MM.1S (cell line): ENCODE measurements around the gene DGCR6L.
"Not testable (repeated sequence)": the region's sequence is repeated elsewhere in the genome, so short reads cannot be mapped to it uniquely, and the experiment has no call there.

ENCODE experiments used
- DNase-seq: peaks from one replicate; pipeline ENCODE4 v3.0.0-alpha.2; 2015
- H2AFZ ChIP-seq: fragments of 300-600 bp; sonication (generic); 2 replicates; pipeline ENCODE4 v1.6.0; 2016; ENCODE audit warnings: antibody characterized with exemption, low read length
- H3F3A ChIP-seq: fragments of 300-600 bp; sonication (generic); 2 replicates; pipeline ENCODE4 v1.6.1; 2016; ENCODE audit warnings: mild to moderate bottlenecking, antibody characterized with exemption, low read length, moderate library complexity, mixed read lengths; ENCODE audit not compliant: insufficient read depth
- H3K27ac ChIP-seq: fragments of 300-600 bp; sonication (generic); 2 replicates; pipeline ENCODE4 v1.5.1; 2016; ENCODE audit warnings: mild to moderate bottlenecking, low read length
- H3K27me3 ChIP-seq: fragments of 300-600 bp; sonication (generic); replicated peaks from 2 replicates; pipeline ENCODE4 v1.6.0; 2016; ENCODE audit warnings: low read length; ENCODE audit not compliant: insufficient read depth
- H3K36me3 ChIP-seq: fragments of 300-600 bp; sonication (generic); replicated peaks from 2 replicates; pipeline ENCODE4 v1.6.1; 2016; ENCODE audit warnings: mild to moderate bottlenecking, low read length, mixed read lengths; ENCODE audit not compliant: insufficient read depth
- H3K4me1 ChIP-seq: fragments of 300-600 bp; sonication (generic); 2 replicates; pipeline ENCODE4 v1.6.1; 2016; ENCODE audit warnings: low read length, mixed read lengths
- H3K4me2 ChIP-seq: fragments of 300-600 bp; sonication (generic); 2 replicates; pipeline ENCODE4 v1.6.0; 2016; ENCODE audit warnings: low read depth, low read length
- H3K4me3 ChIP-seq: fragments of 300-600 bp; sonication (generic); 2 replicates; pipeline ENCODE4 v1.5.1; 2016; ENCODE audit warnings: low read length, mixed read lengths
- H3K79me2 ChIP-seq: fragments of 300-600 bp; sonication (generic); 2 replicates; pipeline ENCODE4 v1.6.1; 2016; ENCODE audit warnings: mixed run types, low read length, mixed read lengths
- H3K9ac ChIP-seq: fragments of 300-600 bp; sonication (generic); 2 replicates; pipeline ENCODE4 v1.6.1; 2016; ENCODE audit warnings: low read length, mixed read lengths
- H3K9me2 ChIP-seq: fragments of 300-600 bp; sonication (generic); replicated peaks from 2 replicates; pipeline ENCODE4 v1.6.1; 2016; ENCODE audit warnings: mild to moderate bottlenecking, low read length, mixed read lengths; ENCODE audit not compliant: insufficient read depth
- H3K9me3 ChIP-seq: fragments of 300-600 bp; sonication (generic); replicated peaks from 2 replicates; pipeline ENCODE4 v1.6.1; 2016; ENCODE audit warnings: mild to moderate bottlenecking, low read length, mixed read lengths; ENCODE audit not compliant: insufficient read depth
- H4K20me1 ChIP-seq: fragments of 300-600 bp; sonication (generic); 2 replicates; pipeline ENCODE4 v1.6.1; 2016; ENCODE audit warnings: mild to moderate bottlenecking, low read length, moderate library complexity, mixed read lengths; ENCODE audit not compliant: insufficient read depth

Gene DGCR6L

GRCh38 chr22:20360866-20361751, 41.2 kb upstream of the DGCR6L start:
- H3K9me2 ChIP-seq, H3K9ac ChIP-seq, H3K27ac ChIP-seq, H3K79me2 ChIP-seq, H3K27me3 ChIP-seq, H4K20me1 ChIP-seq, H2AFZ ChIP-seq, H3K4me3 ChIP-seq, H3K9me3 ChIP-seq, H3K36me3 ChIP-seq, DNase-seq, H3K4me2 ChIP-seq, H3K4me1 ChIP-seq, H3F3A ChIP-seq: not testable (repeated sequence)

- not testable (repeated sequence) for H3K27ac ChIP-seq, H4K20me1 ChIP-seq, DNase-seq, H3K9me3 ChIP-seq, H3K27me3 ChIP-seq, H3K9me2 ChIP-seq, H2AFZ ChIP-seq, H3K79me2 ChIP-seq, H3F3A ChIP-seq, H3K4me1 ChIP-seq, H3K4me2 ChIP-seq, H3K36me3 ChIP-seq, H3K4me3 ChIP-seq, H3K9ac ChIP-seq
These were observed 40.4 kb upstream of the DGCR6L start for GRCh38 chr22:20360261-20360660.

DNA sequence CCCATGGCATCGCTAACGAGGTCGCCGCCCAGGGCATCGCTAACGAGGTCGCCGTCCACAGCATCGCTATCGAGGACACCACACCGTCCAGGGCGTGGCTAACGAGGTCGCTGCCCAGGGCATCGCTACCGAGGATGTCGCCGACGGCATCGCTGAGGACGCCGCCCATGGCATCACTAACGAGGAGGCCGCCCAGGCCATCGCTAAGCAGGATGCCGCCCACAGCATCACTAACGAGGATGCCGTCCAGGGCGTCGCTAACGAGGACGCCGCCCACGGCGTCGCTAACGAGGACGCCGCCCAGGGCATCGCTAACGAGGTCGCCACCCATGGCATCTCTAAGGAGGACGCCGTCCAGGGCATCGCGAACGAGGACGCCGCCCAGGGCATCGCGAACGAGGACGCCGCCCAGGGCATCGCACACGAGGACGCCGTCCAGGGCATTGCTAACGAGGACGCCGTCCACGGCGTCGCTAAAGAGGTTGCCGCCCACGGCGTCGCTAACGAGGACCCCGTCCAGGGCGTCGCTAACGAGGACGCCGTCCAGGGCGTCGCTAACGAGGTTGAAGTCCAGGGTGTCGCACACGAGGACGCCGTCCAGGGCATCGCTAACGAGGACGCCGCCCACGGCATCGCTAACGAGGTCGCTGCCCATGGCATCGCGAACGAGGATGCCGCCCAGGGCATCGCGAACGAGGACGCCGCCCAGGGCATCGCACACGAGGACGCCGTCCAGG, 38.8 kb upstream of the DGCR6L start:
- not testable (repeated sequence) for H3K9me3 ChIP-seq, H3K9me2 ChIP-seq, H2AFZ ChIP-seq, H4K20me1 ChIP-seq, H3K36me3 ChIP-seq, DNase-seq, H3K27ac ChIP-seq, H3K4me2 ChIP-seq, H3F3A ChIP-seq, H3K79me2 ChIP-seq, H3K4me3 ChIP-seq, H3K9ac ChIP-seq, H3K4me1 ChIP-seq, H3K27me3 ChIP-seq

DNA sequence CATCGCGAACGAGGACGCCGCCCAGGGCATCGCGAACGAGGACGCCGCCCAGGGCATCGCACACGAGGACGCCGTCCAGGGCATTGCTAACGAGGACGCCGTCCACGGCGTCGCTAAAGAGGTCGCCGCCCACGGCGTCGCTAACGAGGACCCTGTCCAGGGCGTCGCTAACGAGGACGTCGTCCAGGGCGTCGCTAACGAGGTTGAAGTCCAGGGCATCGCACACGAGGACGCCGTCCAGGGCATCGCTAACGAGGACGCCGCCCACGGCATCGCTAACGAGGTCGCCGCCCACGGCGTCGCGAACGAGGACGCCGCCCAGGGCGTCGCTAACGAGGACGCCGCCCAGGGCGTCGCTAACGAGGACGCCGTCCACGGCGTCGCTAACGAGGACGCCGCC, 38.1 kb upstream of the DGCR6L start:
- not testable (repeated sequence) for H3K36me3 ChIP-seq, H3F3A ChIP-seq, H3K27ac ChIP-seq, H3K27me3 ChIP-seq, H3K4me2 ChIP-seq, H3K9me2 ChIP-seq, H3K79me2 ChIP-seq, H3K9me3 ChIP-seq, H2AFZ ChIP-seq, H3K4me3 ChIP-seq, H3K9ac ChIP-seq, H4K20me1 ChIP-seq, H3K4me1 ChIP-seq, DNase-seq

GRCh38 chr22:20356906-20357305, 37.0 kb upstream of the DGCR6L start:
- H3K9me3 ChIP-seq, H3K9me2 ChIP-seq, H3K4me2 ChIP-seq, DNase-seq, H4K20me1 ChIP-seq, H3K36me3 ChIP-seq, H3K9ac ChIP-seq, H3K27ac ChIP-seq, H3K27me3 ChIP-seq, H3K4me3 ChIP-seq, H2AFZ ChIP-seq, H3K4me1 ChIP-seq, H3F3A ChIP-seq, H3K79me2 ChIP-seq: not testable (repeated sequence)

GRCh38 chr22:20355939-20356636, 36.2 kb upstream of the DGCR6L start:
- H3K79me2 ChIP-seq, H3K9ac ChIP-seq, H4K20me1 ChIP-seq, H3K27me3 ChIP-seq, H3K9me2 ChIP-seq, DNase-seq, H3K9me3 ChIP-seq, H3K4me2 ChIP-seq, H3K4me1 ChIP-seq, H3K27ac ChIP-seq, H3K36me3 ChIP-seq, H3F3A ChIP-seq, H3K4me3 ChIP-seq, H2AFZ ChIP-seq: not testable (repeated sequence)
